CD4-positive, CD25-positive, alpha-beta regulatory T cell (primary cell): ENCODE measurements around the gene ZNF683. TPM values are rescaled to one million over a fixed set of nuclear protein-coding genes. Genes with fewer than 3 reads are reported as not detected.
A peak's percentile ranks its signal among the peaks of the same experiment; 100 is the strongest.

Source experiments
- ATAC-seq, 2 donors: fragments of 150-1000 bp; cut with Tn5 transposase; one replicate each; pipeline ENCODE4 v1.10.0; 2021; ENCODE audit warnings: low read depth in 2 of 2, moderate number of reproducible peaks in 2 of 2, moderate library complexity in 1 of 2
- DNase-seq, 3 donors: peaks; one replicate each; pipeline versions ENCODE4 v3.0.0 to v3.0.0-alpha.2; 2012 to 2022; ENCODE audit warnings: mixed read lengths in 1 of 3
- H3K27ac ChIP-seq: one replicate; pipeline ENCODE4 v1.7.0; 2013; ENCODE audit warnings: mild to moderate bottlenecking, low read length; ENCODE audit not compliant: insufficient read depth, poor library complexity, severe bottlenecking
- H3K27me3 ChIP-seq: one replicate; pipeline ENCODE4 v1.7.0; 2013; ENCODE audit warnings: low read length; ENCODE audit not compliant: control insufficient read depth, insufficient read depth
- H3K36me3 ChIP-seq: one replicate; pipeline ENCODE4 v1.7.0; 2013; ENCODE audit warnings: mild to moderate bottlenecking, low read length, moderate library complexity; ENCODE audit not compliant: control insufficient read depth, insufficient read depth
- H3K4me1 ChIP-seq: 2 replicates; pipeline ENCODE4 v1.7.0; 2013; ENCODE audit warnings: mild to moderate bottlenecking, low read length; ENCODE audit not compliant: insufficient read depth, control insufficient read depth, poor library complexity, severe bottlenecking
- H3K4me3 ChIP-seq: one replicate; pipeline ENCODE4 v1.7.0; 2013; ENCODE audit warnings: low read depth, mild to moderate bottlenecking, low read length, moderate library complexity
- H3K9me3 ChIP-seq, 2 experiments: 1 replicate in 1 of 2; 2 replicates in 1 of 2; pipeline ENCODE4 v1.7.0; 2013; ENCODE audit warnings: low read length in 2 of 2, mild to moderate bottlenecking in 1 of 2, moderate library complexity in 1 of 2; ENCODE audit not compliant: control insufficient read depth in 2 of 2
- H3K27ac Mint-ChIP-seq, 3 donors: one replicate each; pipeline ENCODE4 v1.8.0; 2020 to 2022; ENCODE audit warnings: mild to moderate bottlenecking in 3 of 3, mixed read lengths in 3 of 3, moderate library complexity in 2 of 3
- H3K27me3 Mint-ChIP-seq: one replicate; pipeline ENCODE4 v1.8.0; 2022; ENCODE audit warnings: mild to moderate bottlenecking, mixed read lengths
- H3K36me3 Mint-ChIP-seq: one replicate; pipeline ENCODE4 v1.8.0; 2020; ENCODE audit warnings: mixed read lengths
- H3K4me1 Mint-ChIP-seq, 4 donors: one replicate each; pipeline ENCODE4 v1.8.0; 2020 to 2022; ENCODE audit warnings: mixed read lengths in 4 of 4, mild to moderate bottlenecking in 1 of 4
- H3K4me3 Mint-ChIP-seq, 4 donors: one replicate each; pipeline ENCODE4 v1.8.0; 2020 to 2022; ENCODE audit warnings: mild to moderate bottlenecking in 4 of 4, mixed read lengths in 4 of 4, moderate library complexity in 3 of 4
- H3K9me3 Mint-ChIP-seq, 7 donors: one replicate each; pipeline ENCODE4 v1.8.0; 2020 to 2022; ENCODE audit warnings: mixed read lengths in 7 of 7, mild to moderate bottlenecking in 3 of 7, moderate library complexity in 2 of 7
- polyA plus RNA-seq, 4 donors: library from polyadenylated mRNA; unstranded; fragments of 300-500 nt; fragmentation: Illumina TruSeq; gene quantifications; one replicate each; pipeline ENCODE4 v1.2.3, GENCODE V29; 2021
- total RNA-seq: library from RNA; stranded (reverse); gene quantifications from one replicate; pipeline ENCODE4 v1.2.3, GENCODE V29; 2022

ZNF683 gene
- total and polyA plus RNA-seq, 5 donors from 2014 or later: 0.25 to 0.55 TPM; not detected in 3

GRCh38 chr1:26320896-26321295 is 51.7 kb downstream of the ZNF683 start:
- peaks cover 5% of the 10 kb centered on the region for H3K27me3 Mint-ChIP-seq
- H3K36me3 Mint-ChIP-seq: peaks cover 44% of the 10 kb centered on the region
- DNase-seq: no peak

GRCh38 chr1:26318338-26319064 is 54.0 kb downstream of the ZNF683 start:
- peak overlapping the region; percentile 70 for H3K27ac ChIP-seq
- H3K9me3 ChIP-seq: no peaks in the 10 kb centered on the region
- H3K4me1 ChIP-seq: peaks cover 84% of the 10 kb centered on the region
- H3K4me3 ChIP-seq: peak overlapping the region; percentile 100
- Mint-ChIP-seq H3K27me3 (peaks cover 5% of the 10 kb centered on the region), H3K27ac (peak overlapping the region; percentile 67 to 97 (median 91)), H3K4me1 (peaks cover 14 to 80% (median 55%) of the 10 kb centered on the region in 4 donors), H3K9me3 (peaks cover 0 to 2% (median 0%) of the 10 kb centered on the region in 7 donors), H3K36me3 (peaks cover 41% of the 10 kb centered on the region), H3K4me3 (peak overlapping the region; percentile 92 to 99 (median 94))
- H3K36me3 ChIP-seq: peaks cover 36% of the 10 kb centered on the region
- H3K27me3 ChIP-seq: no peaks in the 10 kb centered on the region
- ATAC-seq: no peak
- no peak for DNase-seq

More at GRCh38 chr1:26320896-26321295, 51.7 kb downstream of the ZNF683 start:
- Mint-ChIP-seq H3K4me3 (peak overlapping the region; percentile 92 to 98 (median 94)), H3K4me1 (peaks cover 6 to 63% (median 39%) of the 10 kb centered on the region in 4 donors), H3K27ac (peak overlapping the region; percentile 92 to 100 (median 97)), H3K9me3 (peaks cover 0 to 2% (median 0%) of the 10 kb centered on the region in 7 donors)
- Histone ChIP-seq H3K36me3 (peaks cover 50% of the 10 kb centered on the region), H3K27ac (peak overlapping the region; percentile 70), H3K27me3 (no peaks in the 10 kb centered on the region), H3K4me3 (peak overlapping the region; percentile 100), H3K4me1 (peaks cover 61% of the 10 kb centered on the region), H3K9me3 (no peaks in the 10 kb centered on the region)
- no peak for ATAC-seq

GRCh38 chr1:26317612-26318337 is 54.8 kb downstream of the ZNF683 start, which contains the start of gene CD52:
Gene CD52 (plus strand): TSS chr1:26317958. CDS start chr1:26318018, 60 bp downstream.
- Histone ChIP-seq H3K27ac (peak within 1 kb of the TSS; percentile 70), H3K9me3 (no peaks in the 10 kb centered on the region), H3K27me3 (no peaks in the 10 kb centered on the region), H3K4me1 (peaks cover 79% of the 10 kb centered on the region), H3K4me3 (peak within 1 kb of the TSS; percentile 100), H3K36me3 (peaks cover 28% of the 10 kb centered on the region)
- peak within 1 kb of the TSS; percentile 92 to 99 (median 94) for H3K4me3 Mint-ChIP-seq
- peaks cover 0 to 2% (median 0%) of the 10 kb centered on the region in 7 donors for H3K9me3 Mint-ChIP-seq
- peak within 1 kb of the TSS; percentile 91 to 97 (median 94) for H3K27ac Mint-ChIP-seq
- peaks cover 36% of the 10 kb centered on the region for H3K36me3 Mint-ChIP-seq
- peaks cover 14 to 80% (median 50%) of the 10 kb centered on the region in 4 donors for H3K4me1 Mint-ChIP-seq
- DNase-seq: peak; percentile 60 to 95 (median 79)
- H3K27me3 Mint-ChIP-seq: peaks cover 5% of the 10 kb centered on the region
- peak; percentile 75 to 79 for ATAC-seq

- Histone ChIP-seq H3K9me3 (no peaks in the 10 kb centered on the region), H3K27ac (peak overlapping the region; percentile 70), H3K36me3 (peaks cover 22% of the 10 kb centered on the region), H3K4me1 (peaks cover 73% of the 10 kb centered on the region), H3K27me3 (no peaks in the 10 kb centered on the region), H3K4me3 (peak overlapping the region; percentile 100)
- ATAC-seq: no peak
- peak overlapping the region; percentile 91 to 97 (median 94) for H3K27ac Mint-ChIP-seq
- H3K36me3 Mint-ChIP-seq: peaks cover 32% of the 10 kb centered on the region
- peak overlapping the region; percentile 92 to 99 (median 94) for H3K4me3 Mint-ChIP-seq
- peaks cover 0 to 2% (median 0%) of the 10 kb centered on the region in 7 donors for H3K9me3 Mint-ChIP-seq
- H3K27me3 Mint-ChIP-seq: peaks cover 5% of the 10 kb centered on the region
- no peak for DNase-seq
- H3K4me1 Mint-ChIP-seq: peaks cover 14 to 74% (median 45%) of the 10 kb centered on the region in 4 donors
These were observed 55.4 kb downstream of the ZNF683 start for GRCh38 chr1:26317146-26317545.

- peaks cover 0 to 1% (median 0%) of the 10 kb centered on the region in 7 donors for H3K9me3 Mint-ChIP-seq
- ATAC-seq (no peak), DNase-seq (no peak)
- Histone ChIP-seq H3K9me3 (no peaks in the 10 kb centered on the region), H3K36me3 (peaks cover 12% of the 10 kb centered on the region), H3K27ac (peak overlapping the region; percentile 52), H3K4me3 (no peak overlapping the region), H3K4me1 (peaks cover 63% of the 10 kb centered on the region), H3K27me3 (no peaks in the 10 kb centered on the region)
- peaks cover 13 to 70% (median 44%) of the 10 kb centered on the region in 4 donors for H3K4me1 Mint-ChIP-seq
- peak overlapping the region; percentile 88 to 97 (median 94) for H3K27ac Mint-ChIP-seq
- H3K36me3 Mint-ChIP-seq: peaks cover 26% of the 10 kb centered on the region
- peak overlapping the region; percentile 71 to 99 (median 94) for H3K4me3 Mint-ChIP-seq
- H3K27me3 Mint-ChIP-seq: peaks cover 5% of the 10 kb centered on the region
These were observed 56.4 kb downstream of the ZNF683 start for GRCh38 chr1:26315874-26316850.

- H3K4me3 ChIP-seq: peak overlapping the region; percentile 28
- no peaks in the 10 kb centered on the region for H3K36me3 ChIP-seq
- peak overlapping the region; percentile 71 to 95 (median 87) for H3K4me3 Mint-ChIP-seq
- H3K36me3 Mint-ChIP-seq: peaks cover 17% of the 10 kb centered on the region
- H3K9me3 ChIP-seq: no peaks in the 10 kb centered on the region
- H3K27ac Mint-ChIP-seq: peak overlapping the region in 2 of 3 donors; percentile 94 to 97
- peaks cover 12 to 58% (median 38%) of the 10 kb centered on the region in 4 donors for H3K4me1 Mint-ChIP-seq
- H3K4me1 ChIP-seq: peaks cover 46% of the 10 kb centered on the region
- ATAC-seq (no peak), DNase-seq (no peak)
- peaks cover 5% of the 10 kb centered on the region for H3K27me3 Mint-ChIP-seq
- peak overlapping the region; percentile 52 for H3K27ac ChIP-seq
- peaks cover 0 to 1% (median 0%) of the 10 kb centered on the region in 7 donors for H3K9me3 Mint-ChIP-seq
- H3K27me3 ChIP-seq: no peaks in the 10 kb centered on the region
These were observed 58.0 kb downstream of the ZNF683 start for GRCh38 chr1:26314501-26314900.
